ENCODE data around the gene MICAL3. TPM values are rescaled to one million over a fixed set of nuclear protein-coding genes. Genes with fewer than 3 reads are reported as not detected.

Gene MICAL3
- total RNA-seq, 1 experiment from 2014 or later: 23.7 TPM

GRCh38 chr22:18059473-18059872 is 35.1 kb upstream of the MICAL3 start:
- CTCF ChIA-PET: no interaction called here
- H3K9me3 ChIP-seq (ENCODE audit: low read length): no peaks in the 10 kb centered on the region

GRCh38 chr22:18059094-18059417 is 34.7 kb upstream of the MICAL3 start:
- CTCF ChIA-PET: no interaction called here
- no peaks in the 10 kb centered on the region for H3K36me3 ChIP-seq (ENCODE audit: low read depth, low read length)
- no peak for TF ChIP-seq CTCF (conservative IDR thresholded peaks at IDR 0.05; ENCODE audit: low read depth, low read length)
- no peak for TF ChIP-seq EZH2 (IDR thresholded peaks at IDR 0.05; ENCODE audit: low read length, unreplicated experiment)
- TF ChIP-seq EZH2phosphoT487 (IDR thresholded peaks at IDR 0.05; ENCODE audit: borderline replicate concordance, low read length): no peak
- no peak overlapping the region for H3K4me3 ChIP-seq (ENCODE audit: low read length)
- H4K20me1 ChIP-seq (ENCODE audit: low read length): no peaks in the 10 kb centered on the region
- no peak for DNase-seq
- no peaks in the 10 kb centered on the region for H3F3A ChIP-seq (ENCODE audit: low read length, unreplicated experiment)
- H3K9me2 ChIP-seq (replicated peaks; ENCODE audit: low read length): no peaks in the 10 kb centered on the region
- H3K9ac ChIP-seq (ENCODE audit: low read length): no peak overlapping the region
- POLR2A ChIA-PET (ENCODE audit: unreplicated experiment): no interaction called here
- no peaks in the 10 kb centered on the region for H3K79me2 ChIP-seq (ENCODE audit: low read length)
- intact Hi-C loops (cut with micrococcal nuclease): loop anchor here (5.0 kb wide), 1 partner anchor 37 kb away; the partner anchor contains the start of gene MICAL3
- no peaks in the 10 kb centered on the region for H3K27me3 ChIP-seq (ENCODE audit: low read length)
- no peak overlapping the region for H3K27ac ChIP-seq (ENCODE audit: low read length)
- H2AFZ ChIP-seq (ENCODE audit: low read length): no peak overlapping the region
- no peak overlapping the region for H3K4me2 ChIP-seq (ENCODE audit: low read length)
- no peaks in the 10 kb centered on the region for H3K9me3 ChIP-seq (ENCODE audit: low read length)
- no TSS peak for BruUV-seq (replicated peaks)
- no peak for ATAC-seq
- peaks cover 57% of the 10 kb centered on the region for H3K4me1 ChIP-seq (ENCODE audit: insufficient read depth, low read length)

More at GRCh38 chr22:18059473-18059872, 35.1 kb upstream of the MICAL3 start:
- ATAC-seq (no peak), DNase-seq (no peak)
- Histone ChIP-seq H3K27me3 (ENCODE audit: low read length) (no peaks in the 10 kb centered on the region), H3K36me3 (ENCODE audit: low read depth, low read length) (no peaks in the 10 kb centered on the region), H2AFZ (ENCODE audit: low read length) (no peak overlapping the region), H3F3A (ENCODE audit: low read length, unreplicated experiment) (no peaks in the 10 kb centered on the region), H3K9me2 (replicated peaks; ENCODE audit: low read length) (no peaks in the 10 kb centered on the region), H3K27ac (ENCODE audit: low read length) (no peak overlapping the region), H3K4me3 (ENCODE audit: low read length) (no peak overlapping the region), H3K9ac (ENCODE audit: low read length) (no peak overlapping the region), H3K4me1 (ENCODE audit: insufficient read depth, low read length) (peaks cover 59% of the 10 kb centered on the region), H4K20me1 (ENCODE audit: low read length) (no peaks in the 10 kb centered on the region), H3K79me2 (ENCODE audit: low read length) (no peaks in the 10 kb centered on the region), H3K4me2 (ENCODE audit: low read length) (no peak overlapping the region)
- TF ChIP-seq CTCF (conservative IDR thresholded peaks at IDR 0.05; ENCODE audit: low read depth, low read length) (no peak), EZH2 (IDR thresholded peaks at IDR 0.05; ENCODE audit: low read length, unreplicated experiment) (no peak), EZH2phosphoT487 (IDR thresholded peaks at IDR 0.05; ENCODE audit: borderline replicate concordance, low read length) (no peak)
- intact Hi-C loops (cut with micrococcal nuclease): loop anchor here (5.0 kb wide), 1 partner anchor 37 kb away; the partner anchor contains the start of gene MICAL3
- BruUV-seq (replicated peaks): no TSS peak
- POLR2A ChIA-PET (ENCODE audit: unreplicated experiment): no interaction called here

GRCh38 chr22:18058371-18059093 is 34.2 kb upstream of the MICAL3 start:
- POLR2A ChIA-PET (ENCODE audit: unreplicated experiment): no interaction called here
- ATAC-seq: no peak
- H3K9ac ChIP-seq (ENCODE audit: low read length): no peak overlapping the region
- H3K4me3 ChIP-seq (ENCODE audit: low read length): no peak overlapping the region
- intact Hi-C loops (cut with micrococcal nuclease): loop anchor here (5.0 kb wide), 1 partner anchor 36 kb away; the partner anchor contains the start of gene MICAL3
- H2AFZ ChIP-seq (ENCODE audit: low read length): no peak overlapping the region
- no peaks in the 10 kb centered on the region for H3K27me3 ChIP-seq (ENCODE audit: low read length)
- no peaks in the 10 kb centered on the region for H3K9me2 ChIP-seq (replicated peaks; ENCODE audit: low read length)
- peak overlapping the region; percentile 34 for H3K27ac ChIP-seq (ENCODE audit: low read length)
- H3F3A ChIP-seq (ENCODE audit: low read length, unreplicated experiment): no peaks in the 10 kb centered on the region
- no peak overlapping the region for H3K4me2 ChIP-seq (ENCODE audit: low read length)
- H4K20me1 ChIP-seq (ENCODE audit: low read length): no peaks in the 10 kb centered on the region
- H3K79me2 ChIP-seq (ENCODE audit: low read length): no peaks in the 10 kb centered on the region
- no TSS peak for BruUV-seq (replicated peaks)
- CTCF ChIA-PET: no interaction called here
- no peaks in the 10 kb centered on the region for H3K9me3 ChIP-seq (ENCODE audit: low read length)
- peaks cover 57% of the 10 kb centered on the region for H3K4me1 ChIP-seq (ENCODE audit: insufficient read depth, low read length)
- TF ChIP-seq CTCF (conservative IDR thresholded peaks at IDR 0.05; ENCODE audit: low read depth, low read length): no peak
- no peak for TF ChIP-seq EZH2 (IDR thresholded peaks at IDR 0.05; ENCODE audit: low read length, unreplicated experiment)
- no peak for TF ChIP-seq EZH2phosphoT487 (IDR thresholded peaks at IDR 0.05; ENCODE audit: borderline replicate concordance, low read length)
- no peak for DNase-seq
- H3K36me3 ChIP-seq (ENCODE audit: low read depth, low read length): no peaks in the 10 kb centered on the region
